Right lobe of liver (tissue), 6 donors: ENCODE results near the gene ZMIZ1. TPM values are rescaled to one million over a fixed set of nuclear protein-coding genes. Genes with fewer than 3 reads are reported as not detected.

ENCODE experiments used
- ATAC-seq, 4 donors: fragments of 200-7000 bp; cut with Tn5 transposase; one replicate each; pipeline ENCODE4 v1.9.1; 2020; ENCODE audit warnings: mild to moderate bottlenecking in 4 of 4, moderate library complexity in 4 of 4
- DNase-seq, 3 donors: peaks; one replicate each; pipeline ENCODE4 v3.0.0-alpha.2; 2020
- H3K27ac ChIP-seq, 3 donors: fragments of 200-600 bp; one replicate each; pipeline ENCODE4 v1.8.0; 2022
- H3K27me3 ChIP-seq, 2 donors: fragments of 200-600 bp; one replicate each; pipeline ENCODE4 v1.8.0; 2022
- H3K36me3 ChIP-seq, 4 donors: fragments of 200-600 bp; sonication (generic) in 1 of 4; one replicate each; pipeline versions ENCODE4 v1.5.1 to v1.8.0; 2017 to 2022; ENCODE audit warnings: control low read depth in 1 of 4
- H3K4me1 ChIP-seq, 4 donors: fragments of 200-600 bp; sonication (generic) in 1 of 4; one replicate each; pipeline versions ENCODE4 v1.5.1 to v1.8.0; 2017 to 2022; ENCODE audit warnings: control low read depth in 1 of 4
- H3K4me3 ChIP-seq, 3 donors: fragments of 200-600 bp; one replicate each; pipeline ENCODE4 v1.8.0; 2022
- H3K9me3 ChIP-seq, 4 donors: fragments of 200-600 bp; sonication (generic) in 1 of 4; one replicate each; pipeline versions ENCODE4 v1.5.1 to v1.8.0; 2017 to 2022; ENCODE audit warnings: control low read depth in 1 of 4
- CTCF ChIP-seq, 4 donors: fragments of 200-600 bp in 3 of 4; fragments of 450-650 bp in 1 of 4; IDR thresholded peaks; one replicate each; pipeline versions ENCODE4 v1.5.1 to v1.8.0; 2016 to 2022; ENCODE audit warnings: antibody characterized with exemption in 4 of 4, mild to moderate bottlenecking in 2 of 4
- POLR2A ChIP-seq: fragments of 450-650 bp; IDR thresholded peaks from one replicate; pipeline ENCODE4 v1.6.1; 2017; ENCODE audit warnings: antibody characterized with exemption, mild to moderate bottlenecking
- WGBS: methylation state at CpG from one replicate; pipeline ENCODE4 v1.1.6; 2018; ENCODE audit warnings: low coverage, low lambda C conversion rate; ENCODE audit not compliant: insufficient coverage; ENCODE audit errors: missing lambda C conversion rate; 5-methylcytosine and 5-hydroxymethylcytosine counted together
- intact Hi-C, 2 donors: fragments of 100-400 bp; cut with DNase I; formaldehyde crosslinking; loops; one replicate each; pipeline versions ENCODE4 v1.11.2 to v1.14.1; 2022
- total RNA-seq, 6 experiments: library from RNA; depleted of rRNA in 2 of 6; stranded (reverse); fragments of >200 nt in 2 of 6; fragmentation: NEBNext Ultra II Directional in 3 of 6; extraction: Animal tissue kit (Norgen Biotek cat#: 25700) in 3 of 6; gene quantifications; one replicate each; pipeline versions ENCODE4 v1.1.0 to v1.2.4, GENCODE V29; 2016 to 2023
- donor health status: DM: no; HTN: yes; CAD: no.
- donor health status: DM: no; HTN: no; CAD: no.
- donor health status: DM: no; HTN: no; CAD: no.
- donor health status: DM: no; HTN: yes; CAD: no.
- donor health status: DM: no; HTN: yes; CAD: no.

The ZMIZ1 gene
- total RNA-seq, 6 experiments from 2014 or later: 9.9 to 22.8 (median 12.3) TPM

GRCh38 chr10:79197558-79197957 lies 128.8 kb downstream of the ZMIZ1 start:
- no peak for ATAC-seq
- intact Hi-C loops: loop anchor here (10.0 kb wide), 4 partner anchors 103 to 213 kb away; partner anchors contain the start of gene ZMIZ1 (in 1 of the 2)
- peaks cover 0 to 4% (median under 1%) of the 10 kb centered on the region in 4 donors for H3K36me3 ChIP-seq

GRCh38 chr10:79200346-79200745 lies 131.6 kb downstream of the ZMIZ1 start:
- Histone ChIP-seq H3K27ac (no peak overlapping the region), H3K4me3 (no peak overlapping the region), H3K4me1 (peaks cover 0 to 7% (median 0%) of the 10 kb centered on the region in 4 donors), H3K36me3 (peaks cover 0 to 10% (median 2%) of the 10 kb centered on the region in 4 donors), H3K9me3 (no peaks in the 10 kb centered on the region), H3K27me3 (no peaks in the 10 kb centered on the region)
- DNase-seq (no peak), ATAC-seq (no peak)
- TF ChIP-seq POLR2A: no peak
- TF ChIP-seq CTCF (IDR thresholded peaks at IDR 0.05): no peak
- no CpG with 5 or more reads among the region's 7 CpGs for WGBS
- intact Hi-C loops: no loop called here

More at GRCh38 chr10:79197558-79197957, 128.8 kb downstream of the ZMIZ1 start:
- Histone ChIP-seq H3K27ac (no peak overlapping the region), H3K9me3 (no peaks in the 10 kb centered on the region), H3K4me3 (no peak overlapping the region), H3K27me3 (no peaks in the 10 kb centered on the region), H3K4me1 (peaks cover 0 to 12% (median 4%) of the 10 kb centered on the region in 4 donors)
- WGBS: 100% methylated on average over 3 of the region's 4 CpGs
- DNase-seq: no peak
- TF ChIP-seq POLR2A (no peak), CTCF (IDR thresholded peaks at IDR 0.05) (no peak)

- Histone ChIP-seq H3K27ac (no peak overlapping the region), H3K4me1 (peaks cover 0 to 7% (median 0%) of the 10 kb centered on the region in 4 donors), H3K36me3 (peaks cover 0 to 10% (median 2%) of the 10 kb centered on the region in 4 donors), H3K9me3 (no peaks in the 10 kb centered on the region), H3K4me3 (no peak overlapping the region), H3K27me3 (no peaks in the 10 kb centered on the region)
- WGBS: 50% methylated on average over 1 of the region's 8 CpGs
- TF ChIP-seq POLR2A (no peak), CTCF (IDR thresholded peaks at IDR 0.05) (no peak)
- intact Hi-C loops: no loop called here
- ATAC-seq: no peak
- DNase-seq: no peak
These were observed 132.9 kb downstream of the ZMIZ1 start for GRCh38 chr10:79201706-79202105.

GRCh38 chr10:79202188-79203013 lies 133.6 kb downstream of the ZMIZ1 start:
- intact Hi-C loops: no loop called here
- H3K27ac ChIP-seq: no peak overlapping the region
- no peak overlapping the region for H3K4me3 ChIP-seq
- peaks cover 0 to 7% (median 0%) of the 10 kb centered on the region in 4 donors for H3K4me1 ChIP-seq
- ATAC-seq: peak; percentile 31 to 53 (median 44)
- 60% methylated on average over 4 of the region's 9 CpGs for WGBS
- peaks cover 0 to 10% (median 2%) of the 10 kb centered on the region in 4 donors for H3K36me3 ChIP-seq
- no peak for TF ChIP-seq POLR2A
- TF ChIP-seq CTCF (IDR thresholded peaks at IDR 0.05): peak in 3 of 4 donors; percentile 18 to 39 (median 32)
- H3K9me3 ChIP-seq: no peaks in the 10 kb centered on the region
- no peaks in the 10 kb centered on the region for H3K27me3 ChIP-seq
- DNase-seq: no peak
